WERI-Rb-1 (cell line): Measurements from ENCODE around the gene LTBP1.

Source experiments
- DNase-seq: peaks from one replicate; pipeline ENCODE4 v3.0.0-alpha.2; 2020
- H3K27ac ChIP-seq: fragments of 250-450 bp; sonication (Bioruptor Pico); 2 replicates; pipeline ENCODE4 v1.5.1; 2020; ENCODE audit warnings: mild to moderate bottlenecking, moderate library complexity
- H3K27me3 ChIP-seq: fragments of 250-450 bp; sonication (Bioruptor Pico); 2 replicates; pipeline ENCODE4 v1.5.1; 2021; ENCODE audit warnings: mild to moderate bottlenecking, low read depth, moderate library complexity; ENCODE audit not compliant: insufficient read depth, severe bottlenecking
- H3K36me3 ChIP-seq: fragments of 250-450 bp; sonication (Bioruptor Pico); 2 replicates; pipeline ENCODE4 v1.5.1; 2020; ENCODE audit warnings: mild to moderate bottlenecking, moderate library complexity
- H3K4me3 ChIP-seq: 2 replicates; pipeline ENCODE4 v1.5.1; 2011; ENCODE audit warnings: low read depth, mild to moderate bottlenecking, control low read depth, low read length
- H3K9me3 ChIP-seq: fragments of 250-450 bp; sonication (Bioruptor Pico); 2 replicates; pipeline ENCODE4 v1.5.1; 2021; ENCODE audit warnings: mild to moderate bottlenecking, moderate library complexity; ENCODE audit not compliant: severe bottlenecking
- CTCF ChIP-seq: IDR thresholded peaks from 2 replicates; pipeline ENCODE4 v1.5.1; 2011; ENCODE audit warnings: low read depth, mild to moderate bottlenecking, control low read depth, inconsistent platforms, low read length

LTBP1 gene

GRCh38 chr2:33131111-33131510, 184.4 kb downstream of the LTBP1 start:
- Histone ChIP-seq H3K9me3 (no peaks in the 10 kb centered on the region), H3K27me3 (no peaks in the 10 kb centered on the region), H3K27ac (no peak overlapping the region), H3K36me3 (no peaks in the 10 kb centered on the region), H3K4me3 (no peak overlapping the region)
- TF ChIP-seq CTCF: no peak
- no peak for DNase-seq

GRCh38 chr2:33131749-33132148, 185.0 kb downstream of the LTBP1 start:
- Histone ChIP-seq H3K4me3 (no peak overlapping the region), H3K36me3 (no peaks in the 10 kb centered on the region), H3K27ac (no peak overlapping the region), H3K27me3 (no peaks in the 10 kb centered on the region), H3K9me3 (no peaks in the 10 kb centered on the region)
- TF ChIP-seq CTCF: no peak
- no peak for DNase-seq

GRCh38 chr2:33133454-33133952, 186.8 kb downstream of the LTBP1 start:
- DNase-seq: no peak
- no peaks in the 10 kb centered on the region for H3K9me3 ChIP-seq
- no peaks in the 10 kb centered on the region for H3K27me3 ChIP-seq
- no peak overlapping the region for H3K27ac ChIP-seq
- H3K4me3 ChIP-seq: no peak overlapping the region
- no peaks in the 10 kb centered on the region for H3K36me3 ChIP-seq
- TF ChIP-seq CTCF: no peak

DNA sequence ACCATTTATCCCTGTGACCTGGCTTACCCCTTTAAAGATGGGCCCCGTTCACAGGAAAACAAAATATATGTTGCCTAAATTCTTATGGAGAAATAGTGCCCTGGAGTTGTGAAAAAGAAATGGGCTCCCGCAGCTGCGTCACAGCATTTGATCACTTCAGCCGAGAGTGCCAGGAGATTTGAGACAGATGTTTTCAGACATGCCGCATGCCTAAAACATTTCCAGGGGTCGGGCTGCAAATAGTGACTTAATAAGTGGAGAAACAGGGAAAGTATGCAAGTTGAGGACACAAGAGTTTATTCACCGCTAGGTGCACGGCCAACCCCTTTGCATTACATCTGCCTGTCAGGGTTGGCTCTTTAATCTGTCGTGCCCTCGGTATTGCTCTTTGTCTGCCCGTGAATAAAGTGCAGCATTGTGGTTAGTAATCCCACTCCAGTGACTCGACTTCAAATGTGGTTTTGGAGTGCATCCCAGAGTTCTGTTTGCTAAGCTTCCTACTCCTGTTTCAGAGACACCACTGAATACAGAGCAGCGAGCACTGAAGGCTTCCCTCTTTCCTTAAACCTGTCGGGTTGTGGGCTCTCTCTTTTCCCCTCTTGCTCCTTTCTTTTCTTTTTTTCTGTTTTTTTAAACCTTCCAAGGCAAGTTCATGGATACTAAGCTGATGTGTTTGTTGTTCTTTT, 187.5 kb downstream of the LTBP1 start:
- no peak for TF ChIP-seq CTCF
- DNase-seq: no peak
- no peaks in the 10 kb centered on the region for H3K27me3 ChIP-seq
- no peaks in the 10 kb centered on the region for H3K9me3 ChIP-seq
- no peak overlapping the region for H3K4me3 ChIP-seq
- no peak overlapping the region for H3K27ac ChIP-seq
- H3K36me3 ChIP-seq: no peaks in the 10 kb centered on the region

DNA sequence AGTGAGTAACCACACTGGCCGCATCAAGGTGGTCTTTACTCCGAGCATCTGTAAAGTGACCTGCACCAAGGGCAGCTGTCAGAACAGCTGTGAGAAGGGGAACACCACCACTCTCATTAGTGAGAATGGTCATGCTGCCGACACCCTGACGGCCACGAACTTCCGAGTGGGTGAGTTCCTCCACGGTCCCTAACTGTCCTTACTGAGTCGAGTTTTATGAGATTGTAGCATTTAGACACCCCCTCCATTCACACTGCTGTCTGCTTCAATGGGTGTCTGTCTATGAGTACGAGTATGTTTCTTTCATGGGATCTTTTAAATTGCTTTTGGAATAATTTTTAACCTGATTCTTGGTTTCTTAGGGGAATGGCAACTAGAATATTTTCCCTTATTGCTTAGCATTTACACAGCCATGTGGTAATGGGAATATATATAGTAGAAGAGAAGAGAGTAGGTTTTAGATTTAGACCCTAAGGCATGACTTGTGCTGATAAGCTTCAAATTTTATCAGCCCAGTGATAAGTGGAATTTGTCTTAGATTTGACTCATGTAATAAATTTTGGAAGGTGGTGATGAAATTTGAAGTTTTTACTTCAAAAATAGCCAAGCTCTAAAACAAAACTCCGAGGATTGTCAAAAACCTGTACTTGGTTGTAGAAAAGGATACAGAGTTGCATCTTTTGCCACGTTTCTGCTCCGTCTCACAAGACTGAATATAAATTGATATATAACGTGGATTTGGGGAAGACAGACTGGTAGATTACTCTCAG, 188.2 kb downstream of the LTBP1 start:
- Histone ChIP-seq H3K9me3 (no peaks in the 10 kb centered on the region), H3K36me3 (no peaks in the 10 kb centered on the region), H3K27me3 (no peaks in the 10 kb centered on the region), H3K27ac (no peak overlapping the region), H3K4me3 (no peak overlapping the region)
- DNase-seq: no peak
- TF ChIP-seq CTCF: no peak
